SK-N-MC (cell line): ENCODE results near the gene ZNF654.

Experiments used
- EZH2 ChIP-seq: fragments of 200-600 bp; sonication (generic); IDR thresholded peaks from one replicate; pipeline ENCODE4 v1.6.1; 2017; ENCODE audit warnings: antibody characterized with exemption
- FOXP2 ChIP-seq: optimal IDR thresholded peaks from 2 replicates; pipeline ENCODE3; 2011; ENCODE audit warnings: mild to moderate bottlenecking, moderate library complexity; ENCODE audit not compliant: insufficient read depth; ENCODE audit errors: extremely low read length, control extremely low read depth
- POLR2AphosphoS5 ChIP-seq: IDR thresholded peaks from 2 replicates; pipeline ENCODE4 v1.6.1; 2012; ENCODE audit warnings: mild to moderate bottlenecking, low read depth, low read length, borderline replicate concordance

DNA sequence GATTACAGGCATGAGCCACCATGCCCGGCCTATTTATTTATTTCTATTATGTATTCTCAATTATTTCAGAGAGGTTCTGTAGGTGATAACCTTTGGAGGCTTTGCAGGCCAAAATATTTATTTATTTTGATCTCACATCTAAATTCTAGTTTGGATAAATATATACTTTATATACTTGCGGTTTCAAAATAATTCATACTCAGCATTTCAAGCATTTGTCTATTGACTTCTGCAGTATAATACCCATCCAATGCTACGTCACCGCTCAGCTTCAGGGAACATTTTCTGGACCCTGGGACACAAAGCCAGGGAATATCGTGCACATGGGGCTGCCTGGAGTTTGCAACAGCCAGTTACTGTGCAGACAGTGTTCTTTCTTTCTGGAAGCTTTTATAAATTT lies 22.8 kb upstream of the ZNF654 start:
- TF ChIP-seq POLR2AphosphoS5 (no peak), EZH2 (no peak), FOXP2 (no peak)
